Measurements from ENCODE around the gene STXBP2. TPM values are rescaled to one million over a fixed set of nuclear protein-coding genes. Genes with fewer than 3 reads are reported as not detected.
A peak's percentile ranks its signal among the peaks of the same experiment; 100 is the strongest.

The STXBP2 gene
- total and polyA plus RNA-seq, 9 of the 15 experiments (the other 6 are each of a cell fraction or from before 2014, with no cell fraction given): 2.5 to 163 (median 71.3) TPM

GRCh38 chr19:7637374-7638256, 705 bp downstream of the STXBP2 start (continued):
- TF ChIP-seq, protein P1, sequence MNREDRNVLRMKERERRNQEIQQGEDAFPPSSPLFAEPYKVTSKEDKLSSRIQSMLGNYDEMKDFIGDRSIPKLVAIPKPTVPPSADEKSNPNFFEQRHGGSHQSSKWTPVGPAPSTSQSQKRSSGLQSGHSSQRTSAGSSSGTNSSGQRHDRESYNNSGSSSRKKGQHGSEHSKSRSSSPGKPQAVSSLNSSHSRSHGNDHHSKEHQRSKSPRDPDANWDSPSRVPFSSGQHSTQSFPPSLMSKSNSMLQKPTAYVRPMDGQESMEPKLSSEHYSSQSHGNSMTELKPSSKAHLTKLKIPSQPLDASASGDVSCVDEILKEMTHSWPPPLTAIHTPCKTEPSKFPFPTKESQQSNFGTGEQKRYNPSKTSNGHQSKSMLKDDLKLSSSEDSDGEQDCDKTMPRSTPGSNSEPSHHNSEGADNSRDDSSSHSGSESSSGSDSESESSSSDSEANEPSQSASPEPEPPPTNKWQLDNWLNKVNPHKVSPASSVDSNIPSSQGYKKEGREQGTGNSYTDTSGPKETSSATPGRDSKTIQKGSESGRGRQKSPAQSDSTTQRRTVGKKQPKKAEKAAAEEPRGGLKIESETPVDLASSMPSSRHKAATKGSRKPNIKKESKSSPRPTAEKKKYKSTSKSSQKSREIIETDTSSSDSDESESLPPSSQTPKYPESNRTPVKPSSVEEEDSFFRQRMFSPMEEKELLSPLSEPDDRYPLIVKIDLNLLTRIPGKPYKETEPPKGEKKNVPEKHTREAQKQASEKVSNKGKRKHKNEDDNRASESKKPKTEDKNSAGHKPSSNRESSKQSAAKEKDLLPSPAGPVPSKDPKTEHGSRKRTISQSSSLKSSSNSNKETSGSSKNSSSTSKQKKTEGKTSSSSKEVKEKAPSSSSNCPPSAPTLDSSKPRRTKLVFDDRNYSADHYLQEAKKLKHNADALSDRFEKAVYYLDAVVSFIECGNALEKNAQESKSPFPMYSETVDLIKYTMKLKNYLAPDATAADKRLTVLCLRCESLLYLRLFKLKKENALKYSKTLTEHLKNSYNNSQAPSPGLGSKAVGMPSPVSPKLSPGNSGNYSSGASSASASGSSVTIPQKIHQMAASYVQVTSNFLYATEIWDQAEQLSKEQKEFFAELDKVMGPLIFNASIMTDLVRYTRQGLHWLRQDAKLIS (CRISPR knock-in tag; IDR thresholded peaks at IDR 0.05): no peak; the same call in 1 of the 2 replicates
- no peak for TF ChIP-seq ZNF766 (CRISPR knock-in tag; conservative IDR thresholded peaks at IDR 0.05)
- no peak for TF ChIP-seq BRCA1 (IDR thresholded peaks at IDR 0.05)
- no peak for TF ChIP-seq BRCA1 (CRISPR knock-in tag; IDR thresholded peaks at IDR 0.05)
- no peak for TF ChIP-seq ZNF507 (tag; conservative IDR thresholded peaks at IDR 0.05)
- TF ChIP-seq NR1H2 (CRISPR knock-in tag; IDR thresholded peaks at IDR 0.05): no peak
- TF ChIP-seq DLX4 (CRISPR knock-in tag; IDR thresholded peaks at IDR 0.05): no peak
- TF ChIP-seq NFE2L1 (tag; IDR thresholded peaks at IDR 0.05; ENCODE audit: borderline replicate concordance, low read depth): no peak
- TF ChIP-seq, protein P2, sequence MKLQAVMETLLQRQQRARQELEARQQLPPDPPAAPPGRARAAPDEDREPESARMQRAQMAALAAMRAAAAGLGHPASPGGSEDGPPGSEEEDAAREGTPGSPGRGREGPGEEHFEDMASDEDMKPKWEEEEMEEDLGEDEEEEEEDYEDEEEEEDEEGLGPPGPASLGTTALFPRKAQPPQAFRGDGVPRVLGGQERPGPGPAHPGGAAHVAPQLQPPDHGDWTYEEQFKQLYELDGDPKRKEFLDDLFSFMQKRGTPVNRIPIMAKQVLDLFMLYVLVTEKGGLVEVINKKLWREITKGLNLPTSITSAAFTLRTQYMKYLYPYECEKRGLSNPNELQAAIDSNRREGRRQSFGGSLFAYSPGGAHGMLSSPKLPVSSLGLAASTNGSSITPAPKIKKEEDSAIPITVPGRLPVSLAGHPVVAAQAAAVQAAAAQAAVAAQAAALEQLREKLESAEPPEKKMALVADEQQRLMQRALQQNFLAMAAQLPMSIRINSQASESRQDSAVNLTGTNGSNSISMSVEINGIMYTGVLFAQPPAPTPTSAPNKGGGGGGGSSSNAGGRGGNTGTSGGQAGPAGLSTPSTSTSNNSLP (IDR thresholded peaks at IDR 0.05; ENCODE audit: borderline replicate concordance, low read depth, low read length): no peak
- TF ChIP-seq, protein P3, sequence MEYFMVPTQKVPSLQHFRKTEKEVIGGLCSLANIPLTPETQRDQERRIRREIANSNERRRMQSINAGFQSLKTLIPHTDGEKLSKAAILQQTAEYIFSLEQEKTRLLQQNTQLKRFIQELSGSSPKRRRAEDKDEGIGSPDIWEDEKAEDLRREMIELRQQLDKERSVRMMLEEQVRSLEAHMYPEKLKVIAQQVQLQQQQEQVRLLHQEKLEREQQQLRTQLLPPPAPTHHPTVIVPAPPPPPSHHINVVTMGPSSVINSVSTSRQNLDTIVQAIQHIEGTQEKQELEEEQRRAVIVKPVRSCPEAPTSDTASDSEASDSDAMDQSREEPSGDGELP (CRISPR knock-in tag; IDR thresholded peaks at IDR 0.05; ENCODE audit: borderline replicate concordance): peak; percentile 93
- TF ChIP-seq STAG1 (CRISPR knock-in tag; IDR thresholded peaks at IDR 0.05; ENCODE audit: borderline replicate concordance): no peak
- TF ChIP-seq, protein P4, sequence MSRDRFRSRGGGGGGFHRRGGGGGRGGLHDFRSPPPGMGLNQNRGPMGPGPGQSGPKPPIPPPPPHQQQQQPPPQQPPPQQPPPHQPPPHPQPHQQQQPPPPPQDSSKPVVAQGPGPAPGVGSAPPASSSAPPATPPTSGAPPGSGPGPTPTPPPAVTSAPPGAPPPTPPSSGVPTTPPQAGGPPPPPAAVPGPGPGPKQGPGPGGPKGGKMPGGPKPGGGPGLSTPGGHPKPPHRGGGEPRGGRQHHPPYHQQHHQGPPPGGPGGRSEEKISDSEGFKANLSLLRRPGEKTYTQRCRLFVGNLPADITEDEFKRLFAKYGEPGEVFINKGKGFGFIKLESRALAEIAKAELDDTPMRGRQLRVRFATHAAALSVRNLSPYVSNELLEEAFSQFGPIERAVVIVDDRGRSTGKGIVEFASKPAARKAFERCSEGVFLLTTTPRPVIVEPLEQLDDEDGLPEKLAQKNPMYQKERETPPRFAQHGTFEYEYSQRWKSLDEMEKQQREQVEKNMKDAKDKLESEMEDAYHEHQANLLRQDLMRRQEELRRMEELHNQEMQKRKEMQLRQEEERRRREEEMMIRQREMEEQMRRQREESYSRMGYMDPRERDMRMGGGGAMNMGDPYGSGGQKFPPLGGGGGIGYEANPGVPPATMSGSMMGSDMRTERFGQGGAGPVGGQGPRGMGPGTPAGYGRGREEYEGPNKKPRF (IDR thresholded peaks at IDR 0.05; ENCODE audit: low read depth, low read length): no peak
- TF ChIP-seq ESRRB (CRISPR knock-in tag; IDR thresholded peaks at IDR 0.05; ENCODE audit: borderline replicate concordance): no peak
- TF ChIP-seq SP1 (CRISPR knock-in tag; IDR thresholded peaks at IDR 0.05): no peak
- TF ChIP-seq GABPB2 (CRISPR knock-in tag; conservative IDR thresholded peaks at IDR 0.05): no peak
- no peak for TF ChIP-seq ZNF174 (CRISPR knock-in tag; IDR thresholded peaks at IDR 0.05)
- TF ChIP-seq ZNF445 (CRISPR knock-in tag; IDR thresholded peaks at IDR 0.05; ENCODE audit: low read depth): no peak
- TF ChIP-seq MAFK (IDR thresholded peaks at IDR 0.05; ENCODE audit: low read length): 0 out of 2 replicates have a peak, but pooled peaks have one; percentile 8
